ENCODE data around the gene KIDINS220.

- TF ChIP-seq CTCF (IDR thresholded peaks at IDR 0.05), result no peak
- no peak for TF ChIP-seq EP300 (IDR thresholded peaks at IDR 0.05)
- no peak for TF ChIP-seq POLR2A (IDR thresholded peaks at IDR 0.05)
Measured at GRCh38 chr2:8796315-8796848, 41.0 kb downstream of the KIDINS220 start.

Data from ovary (tissue), 3 donors.